ENCODE measurements around the gene STEAP1B.

DNA sequence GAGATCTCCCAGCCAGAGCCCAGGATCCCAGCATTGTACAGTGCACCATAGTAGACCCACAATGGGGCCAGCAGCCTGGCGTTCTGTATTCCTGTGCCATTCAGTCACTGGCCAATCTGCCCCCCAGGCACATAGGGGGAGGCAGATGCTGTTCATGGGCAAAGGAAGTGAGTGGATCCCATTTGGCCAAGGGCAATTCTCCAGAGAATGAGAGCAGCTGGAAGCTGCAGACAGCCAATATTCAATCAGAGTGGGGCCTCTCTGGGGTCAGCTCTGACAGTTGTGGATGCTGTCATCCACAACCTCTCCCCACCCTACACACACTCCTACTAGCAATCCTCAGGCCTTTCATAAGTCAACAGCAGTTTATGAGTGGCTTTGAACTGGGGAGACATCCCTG is 17.5 kb downstream of the STEAP1B start:
- TF ChIP-seq, protein P1, sequence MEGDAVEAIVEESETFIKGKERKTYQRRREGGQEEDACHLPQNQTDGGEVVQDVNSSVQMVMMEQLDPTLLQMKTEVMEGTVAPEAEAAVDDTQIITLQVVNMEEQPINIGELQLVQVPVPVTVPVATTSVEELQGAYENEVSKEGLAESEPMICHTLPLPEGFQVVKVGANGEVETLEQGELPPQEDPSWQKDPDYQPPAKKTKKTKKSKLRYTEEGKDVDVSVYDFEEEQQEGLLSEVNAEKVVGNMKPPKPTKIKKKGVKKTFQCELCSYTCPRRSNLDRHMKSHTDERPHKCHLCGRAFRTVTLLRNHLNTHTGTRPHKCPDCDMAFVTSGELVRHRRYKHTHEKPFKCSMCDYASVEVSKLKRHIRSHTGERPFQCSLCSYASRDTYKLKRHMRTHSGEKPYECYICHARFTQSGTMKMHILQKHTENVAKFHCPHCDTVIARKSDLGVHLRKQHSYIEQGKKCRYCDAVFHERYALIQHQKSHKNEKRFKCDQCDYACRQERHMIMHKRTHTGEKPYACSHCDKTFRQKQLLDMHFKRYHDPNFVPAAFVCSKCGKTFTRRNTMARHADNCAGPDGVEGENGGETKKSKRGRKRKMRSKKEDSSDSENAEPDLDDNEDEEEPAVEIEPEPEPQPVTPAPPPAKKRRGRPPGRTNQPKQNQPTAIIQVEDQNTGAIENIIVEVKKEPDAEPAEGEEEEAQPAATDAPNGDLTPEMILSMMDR (conservative IDR thresholded peaks at IDR 0.05; ENCODE audit: low read length): no peak
- no peak for TF ChIP-seq EZH2phosphoT487 (IDR thresholded peaks at IDR 0.05; ENCODE audit: borderline replicate concordance)
